ENCODE results near the gene TMEM255B.

- TF ChIP-seq CTCF (IDR thresholded peaks at IDR 0.05) (no peak), POLR2A (IDR thresholded peaks at IDR 0.05) (no peak)
Observed at GRCh38 chr13:113729187-113730019, 29.6 kb upstream of the TMEM255B start.
